Smooth muscle cell (in vitro differentiated cells): Measurements from ENCODE around the gene EXOSC5. TPM values are rescaled to one million over a fixed set of nuclear protein-coding genes. Genes with fewer than 3 reads are reported as not detected.
A peak's percentile ranks its signal among the peaks of the same experiment; 100 is the strongest.

Source experiments
- DNase-seq: peaks from one replicate; lab custom pipeline; 2025; ENCODE audit not compliant: unreplicated experiment; lab: John Stamatoyannopoulos, UW
- H2AFZ ChIP-seq: fragments of 200-600 bp; sonication (generic); 2 replicates; pipeline ENCODE4 v1.6.0; 2016; ENCODE audit warnings: antibody characterized with exemption, low read depth, mild to moderate bottlenecking
- H3F3A ChIP-seq: fragments of 200-600 bp; sonication (generic); 2 replicates; pipeline ENCODE4 v1.6.0; 2017; ENCODE audit warnings: antibody characterized with exemption, low read depth
- H3K27ac ChIP-seq: fragments of 200-600 bp; sonication (generic); 2 replicates; pipeline ENCODE4 v1.5.1; 2016; ENCODE audit warnings: low read depth, mild to moderate bottlenecking
- H3K27me3 ChIP-seq: fragments of 200-600 bp; sonication (generic); 2 replicates; pipeline ENCODE4 v1.6.1; 2016; ENCODE audit warnings: low read depth, mild to moderate bottlenecking
- H3K36me3 ChIP-seq: fragments of 200-600 bp; sonication (generic); 2 replicates; pipeline ENCODE4 v1.5.1; 2016; ENCODE audit warnings: low read depth
- H3K4me1 ChIP-seq: fragments of 200-600 bp; sonication (generic); 2 replicates; pipeline ENCODE4 v1.5.1; 2016; ENCODE audit warnings: low read depth
- H3K4me2 ChIP-seq: fragments of 200-600 bp; sonication (generic); 2 replicates; pipeline ENCODE4 v1.6.0; 2016; ENCODE audit warnings: mild to moderate bottlenecking
- H3K4me3 ChIP-seq: fragments of 200-600 bp; sonication (generic); 2 replicates; pipeline ENCODE4 v1.5.1; 2016; ENCODE audit warnings: mild to moderate bottlenecking
- H3K79me2 ChIP-seq: fragments of 200-600 bp; sonication (generic); 2 replicates; pipeline ENCODE4 v1.6.0; 2016; ENCODE audit warnings: low read depth, mild to moderate bottlenecking
- H3K9ac ChIP-seq: fragments of 200-600 bp; sonication (generic); 2 replicates; pipeline ENCODE4 v1.6.0; 2016; ENCODE audit warnings: low read depth
- H3K9me3 ChIP-seq: fragments of 200-600 bp; sonication (generic); replicated peaks from 2 replicates; pipeline ENCODE4 v1.5.1; 2016; ENCODE audit warnings: low read depth
- H4K20me1 ChIP-seq: fragments of 200-600 bp; sonication (generic); 2 replicates; pipeline ENCODE4 v1.6.0; 2016; ENCODE audit warnings: low read depth
- CTCF ChIP-seq: fragments of 200-600 bp; sonication (generic); IDR thresholded peaks from 2 replicates; pipeline ENCODE4 v1.5.1; 2017; ENCODE audit warnings: borderline replicate concordance, mild to moderate bottlenecking, antibody characterized with exemption; ENCODE audit not compliant: insufficient read depth, poor library complexity, severe bottlenecking
- WGBS: methylation state at CpG from one replicate; pipeline ENCODE4 v1.1.7; 2016; ENCODE audit warnings: low lambda C conversion rate; 5-methylcytosine and 5-hydroxymethylcytosine counted together
- polyA plus RNA-seq: library from polyadenylated mRNA; unstranded; fragments of >200 nt; fragmentation: Nextera tagmentation; extraction: Ambion mirVana; gene quantifications from 2 replicates; pipeline ENCODE4 v1.2.1, GENCODE V29; 2016
- total RNA-seq: library from RNA; depleted of rRNA; stranded (reverse); fragments of >200 nt; gene quantifications from 2 replicates; pipeline ENCODE4 v1.2.3, GENCODE V29; 2014

Gene EXOSC5
- total and polyA plus RNA-seq, 2 experiments from 2014 or later: 5.4 to 19.5 TPM

GRCh38 chr19:41434450-41434849, 37.3 kb upstream of the EXOSC5 start:
- Histone ChIP-seq H3K79me2 (peaks cover 7% of the 10 kb centered on the region), H3K36me3 (no peaks in the 10 kb centered on the region), H4K20me1 (no peaks in the 10 kb centered on the region), H3K9me3 (no peaks in the 10 kb centered on the region), H3K9ac (no peak overlapping the region), H3K4me2 (no peak overlapping the region), H3K27ac (no peak overlapping the region), H2AFZ (no peak overlapping the region), H3K27me3 (no peaks in the 10 kb centered on the region), H3F3A (no peaks in the 10 kb centered on the region), H3K4me3 (no peak overlapping the region), H3K4me1 (no peaks in the 10 kb centered on the region)
- no peak for TF ChIP-seq CTCF
- no peak for DNase-seq
- WGBS: 92% methylated on average over 5 of the region's 5 CpGs

GRCh38 chr19:41433171-41433570, 36.0 kb upstream of the EXOSC5 start:
- 97% methylated on average over 18 of the region's 18 CpGs for WGBS
- no peak overlapping the region for H3K9ac ChIP-seq
- H3K27me3 ChIP-seq: no peaks in the 10 kb centered on the region
- DNase-seq: no peak
- no peaks in the 10 kb centered on the region for H3K9me3 ChIP-seq
- H3K4me1 ChIP-seq: no peaks in the 10 kb centered on the region
- H4K20me1 ChIP-seq: no peaks in the 10 kb centered on the region
- no peak overlapping the region for H3K27ac ChIP-seq
- TF ChIP-seq CTCF: no peak
- no peaks in the 10 kb centered on the region for H3F3A ChIP-seq
- no peak overlapping the region for H3K4me3 ChIP-seq
- no peak overlapping the region for H2AFZ ChIP-seq
- H3K4me2 ChIP-seq: no peak overlapping the region
- H3K79me2 ChIP-seq: no peaks in the 10 kb centered on the region
- no peaks in the 10 kb centered on the region for H3K36me3 ChIP-seq

GRCh38 chr19:41431426-41432386, 34.5 kb upstream of the EXOSC5 start:
- no peaks in the 10 kb centered on the region for H3K9me3 ChIP-seq
- no peak for DNase-seq
- no peak overlapping the region for H3K27ac ChIP-seq
- no peaks in the 10 kb centered on the region for H3K36me3 ChIP-seq
- no peak overlapping the region for H3K9ac ChIP-seq
- 90% methylated on average over 23 of the region's 23 CpGs for WGBS
- H3K4me1 ChIP-seq: peaks cover 4% of the 10 kb centered on the region
- H2AFZ ChIP-seq: no peak overlapping the region
- no peak overlapping the region for H3K4me3 ChIP-seq
- no peaks in the 10 kb centered on the region for H3K27me3 ChIP-seq
- no peak overlapping the region for H3K4me2 ChIP-seq
- no peaks in the 10 kb centered on the region for H4K20me1 ChIP-seq
- no peaks in the 10 kb centered on the region for H3K79me2 ChIP-seq
- no peaks in the 10 kb centered on the region for H3F3A ChIP-seq
- peak; percentile 15 for TF ChIP-seq CTCF
